Neural progenitor cell (in vitro differentiated cells): ENCODE measurements around the gene TFB2M. TPM values are rescaled to one million over a fixed set of nuclear protein-coding genes. Genes with fewer than 3 reads are reported as not detected.

ENCODE experiments used
- DNase-seq: peaks from one replicate; pipeline ENCODE4 v3.0.0-alpha.2; 2016; ENCODE audit warnings: low spot score
- H2AFZ ChIP-seq: fragments of 200-600 bp; sonication (generic); replicated peaks from 2 replicates; pipeline ENCODE4 v1.6.1; 2016; ENCODE audit warnings: antibody characterized with exemption
- H3F3A ChIP-seq: fragments of 200-600 bp; sonication (generic); 2 replicates; pipeline ENCODE4 v1.6.1; 2016; ENCODE audit warnings: antibody characterized with exemption, low read depth
- H3K27ac ChIP-seq: fragments of 200-600 bp; sonication (generic); 2 replicates; pipeline ENCODE4 v1.5.1; 2016; ENCODE audit warnings: mild to moderate bottlenecking
- H3K27me3 ChIP-seq: fragments of 200-600 bp; sonication (generic); 2 replicates; pipeline ENCODE4 v1.6.1; 2016; ENCODE audit warnings: mild to moderate bottlenecking, moderate library complexity
- H3K36me3 ChIP-seq: fragments of 200-600 bp; sonication (generic); 2 replicates; pipeline ENCODE4 v1.5.1; 2016
- H3K4me1 ChIP-seq: fragments of 200-600 bp; sonication (generic); 2 replicates; pipeline ENCODE4 v1.6.1; 2016; ENCODE audit warnings: mixed run types
- H3K4me2 ChIP-seq: fragments of 200-600 bp; sonication (generic); 2 replicates; pipeline ENCODE4 v1.6.1; 2016
- H3K4me3 ChIP-seq: fragments of 200-600 bp; sonication (generic); 2 replicates; pipeline ENCODE4 v1.5.1; 2016
- H3K79me2 ChIP-seq: fragments of 200-600 bp; sonication (generic); 2 replicates; pipeline ENCODE4 v1.6.1; 2016; ENCODE audit warnings: low read depth
- H3K9ac ChIP-seq: fragments of 200-600 bp; sonication (generic); 2 replicates; pipeline ENCODE4 v1.6.1; 2016
- H3K9me3 ChIP-seq: fragments of 200-600 bp; sonication (generic); 2 replicates; pipeline ENCODE4 v1.5.1; 2016; ENCODE audit warnings: low read depth
- H4K20me1 ChIP-seq: fragments of 200-600 bp; sonication (generic); 2 replicates; pipeline ENCODE4 v1.6.1; 2016; ENCODE audit warnings: low read depth
- H3K27ac Mint-ChIP-seq: 3 replicates; pipeline ENCODE4 v1.8.0; 2021; ENCODE audit warnings: mixed read lengths
- H3K27me3 Mint-ChIP-seq: 2 replicates; pipeline ENCODE4 v1.8.0; 2022; ENCODE audit warnings: low read depth, mild to moderate bottlenecking, inconsistent platforms, moderate library complexity, mixed read lengths; ENCODE audit not compliant: insufficient read depth
- H3K36me3 Mint-ChIP-seq: 3 replicates; pipeline ENCODE4 v1.8.0; 2021; ENCODE audit warnings: mixed read lengths
- H3K4me1 Mint-ChIP-seq: 3 replicates; pipeline ENCODE4 v1.8.0; 2021; ENCODE audit warnings: mixed read lengths
- H3K4me3 Mint-ChIP-seq: 3 replicates; pipeline ENCODE4 v1.8.0; 2021; ENCODE audit warnings: mild to moderate bottlenecking, moderate library complexity, mixed read lengths
- H3K9me3 Mint-ChIP-seq: 3 replicates; pipeline ENCODE4 v1.8.0; 2020; ENCODE audit warnings: mixed read lengths
- EZH2 ChIP-seq: fragments of 200-600 bp; sonication (generic); IDR thresholded peaks from 2 replicates; pipeline ENCODE4 v1.6.1; 2017; ENCODE audit warnings: antibody characterized with exemption, mild to moderate bottlenecking, moderate library complexity
- EZH2phosphoT487 ChIP-seq: fragments of 200-600 bp; sonication (generic); IDR thresholded peaks from 2 replicates; pipeline ENCODE4 v1.6.1; 2017; ENCODE audit warnings: antibody characterized with exemption
- total RNA-seq: library from RNA; depleted of rRNA; stranded (reverse); fragments of >200 nt; gene quantifications from 2 replicates; pipeline ENCODE4 v1.2.3, GENCODE V29; 2015; ENCODE audit warnings: low replicate concordance
- TF ChIP-seq, protein P1 (sequence below): fragments of 200-600 bp; sonication (generic); IDR thresholded peaks from 2 replicates; pipeline ENCODE4 v1.5.1; 2017; ENCODE audit warnings: antibody characterized with exemption, mild to moderate bottlenecking

Gene TFB2M
- total RNA-seq, 1 donor from 2014 or later = 21.1 TPM

DNA sequence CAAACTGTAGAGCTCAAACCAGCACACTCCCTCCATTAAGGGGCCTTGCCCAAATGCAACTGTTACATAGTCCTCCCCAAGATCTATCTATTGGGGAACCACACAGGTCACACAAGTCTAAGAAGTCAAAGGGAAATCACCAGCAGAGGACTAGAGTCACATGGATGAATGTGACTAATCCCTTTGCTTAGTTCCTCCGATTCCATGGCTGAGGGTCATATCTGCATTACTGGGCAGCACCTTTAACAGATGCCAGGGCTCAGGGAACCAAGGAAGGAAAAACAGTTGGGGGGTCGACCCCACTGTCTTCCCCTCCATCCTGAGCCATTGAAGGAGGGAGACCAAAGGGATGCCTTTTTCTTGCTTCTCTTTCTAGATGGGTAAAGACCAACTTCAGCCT, 35.6 kb downstream of the TFB2M start:
- DNase-seq = no peak
- H3F3A ChIP-seq = no peaks in the 10 kb centered on the region
- Mint-ChIP-seq H3K27me3 (peaks cover 9% of the 10 kb centered on the region), H3K36me3 (no peaks in the 10 kb centered on the region), H3K4me1 (no peaks in the 10 kb centered on the region), H3K27ac (no peak overlapping the region), H3K9me3 (peaks cover 22% of the 10 kb centered on the region), H3K4me3 (peak overlapping the region; percentile 41)
- no peak overlapping the region for H3K4me2 ChIP-seq
- no peaks in the 10 kb centered on the region for H3K9me3 ChIP-seq
- H4K20me1 ChIP-seq = no peaks in the 10 kb centered on the region
- no peaks in the 10 kb centered on the region for H3K36me3 ChIP-seq
- no peak overlapping the region for H3K27ac ChIP-seq
- no peak overlapping the region for H3K9ac ChIP-seq
- TF ChIP-seq, protein P1, sequence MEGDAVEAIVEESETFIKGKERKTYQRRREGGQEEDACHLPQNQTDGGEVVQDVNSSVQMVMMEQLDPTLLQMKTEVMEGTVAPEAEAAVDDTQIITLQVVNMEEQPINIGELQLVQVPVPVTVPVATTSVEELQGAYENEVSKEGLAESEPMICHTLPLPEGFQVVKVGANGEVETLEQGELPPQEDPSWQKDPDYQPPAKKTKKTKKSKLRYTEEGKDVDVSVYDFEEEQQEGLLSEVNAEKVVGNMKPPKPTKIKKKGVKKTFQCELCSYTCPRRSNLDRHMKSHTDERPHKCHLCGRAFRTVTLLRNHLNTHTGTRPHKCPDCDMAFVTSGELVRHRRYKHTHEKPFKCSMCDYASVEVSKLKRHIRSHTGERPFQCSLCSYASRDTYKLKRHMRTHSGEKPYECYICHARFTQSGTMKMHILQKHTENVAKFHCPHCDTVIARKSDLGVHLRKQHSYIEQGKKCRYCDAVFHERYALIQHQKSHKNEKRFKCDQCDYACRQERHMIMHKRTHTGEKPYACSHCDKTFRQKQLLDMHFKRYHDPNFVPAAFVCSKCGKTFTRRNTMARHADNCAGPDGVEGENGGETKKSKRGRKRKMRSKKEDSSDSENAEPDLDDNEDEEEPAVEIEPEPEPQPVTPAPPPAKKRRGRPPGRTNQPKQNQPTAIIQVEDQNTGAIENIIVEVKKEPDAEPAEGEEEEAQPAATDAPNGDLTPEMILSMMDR = no peak
- TF ChIP-seq EZH2 (no peak), EZH2phosphoT487 (no peak)
- no peak overlapping the region for H2AFZ ChIP-seq
- no peaks in the 10 kb centered on the region for H3K79me2 ChIP-seq
- no peaks in the 10 kb centered on the region for H3K27me3 ChIP-seq
- peaks cover 7% of the 10 kb centered on the region for H3K4me1 ChIP-seq
- H3K4me3 ChIP-seq = no peak overlapping the region

DNA sequence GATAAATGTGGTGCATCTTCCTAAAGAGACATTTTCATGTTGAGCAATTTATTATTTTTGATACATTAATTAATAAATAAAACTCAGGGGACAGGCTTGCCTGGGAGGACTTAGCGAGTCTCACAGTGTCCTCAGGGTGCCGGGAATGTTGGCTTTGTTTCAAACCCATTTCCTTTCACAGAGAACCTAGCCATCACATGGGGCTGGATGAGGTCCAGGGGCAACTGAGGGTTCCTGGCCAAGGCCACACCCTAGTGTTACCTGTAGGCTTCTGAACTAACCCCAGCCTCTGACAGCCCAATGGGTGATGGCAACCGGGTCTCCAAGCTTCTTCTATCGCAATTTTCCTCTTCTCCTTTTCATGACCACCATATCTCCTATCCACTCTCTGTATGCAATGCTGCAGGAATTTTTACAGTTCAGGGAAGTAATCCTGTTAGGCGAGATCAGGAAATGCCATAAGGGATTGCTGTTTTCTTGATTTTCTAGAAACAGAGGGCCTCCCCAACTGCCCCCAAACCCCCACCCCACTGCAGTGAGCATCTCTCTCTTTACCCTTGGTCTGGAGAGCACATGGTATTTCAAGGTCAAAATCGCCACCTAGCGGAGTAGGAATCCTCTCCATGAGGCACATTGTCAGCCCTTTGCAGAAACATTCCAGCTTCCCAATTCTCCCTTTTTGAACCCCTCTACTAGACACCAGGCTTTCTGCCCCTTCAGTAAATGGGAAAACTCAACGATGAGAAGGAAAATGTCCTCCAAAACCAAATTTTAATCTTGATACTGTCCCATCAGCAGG, 36.9 kb downstream of the TFB2M start:
- Histone ChIP-seq H3K79me2 (no peaks in the 10 kb centered on the region), H3F3A (no peaks in the 10 kb centered on the region), H2AFZ (no peak overlapping the region), H3K9me3 (no peaks in the 10 kb centered on the region), H4K20me1 (no peaks in the 10 kb centered on the region), H3K4me3 (no peak overlapping the region), H3K27ac (no peak overlapping the region), H3K27me3 (no peaks in the 10 kb centered on the region), H3K36me3 (no peaks in the 10 kb centered on the region), H3K9ac (no peak overlapping the region), H3K4me2 (no peak overlapping the region), H3K4me1 (peaks cover 7% of the 10 kb centered on the region)
- TF ChIP-seq EZH2phosphoT487 (no peak), EZH2 (no peak)
- TF ChIP-seq, protein P1 = no peak
- Mint-ChIP-seq H3K27me3 (peaks cover 11% of the 10 kb centered on the region), H3K4me3 (no peak overlapping the region), H3K9me3 (peaks cover 22% of the 10 kb centered on the region), H3K27ac (no peak overlapping the region), H3K4me1 (no peaks in the 10 kb centered on the region), H3K36me3 (no peaks in the 10 kb centered on the region)
- DNase-seq = no peak

DNA sequence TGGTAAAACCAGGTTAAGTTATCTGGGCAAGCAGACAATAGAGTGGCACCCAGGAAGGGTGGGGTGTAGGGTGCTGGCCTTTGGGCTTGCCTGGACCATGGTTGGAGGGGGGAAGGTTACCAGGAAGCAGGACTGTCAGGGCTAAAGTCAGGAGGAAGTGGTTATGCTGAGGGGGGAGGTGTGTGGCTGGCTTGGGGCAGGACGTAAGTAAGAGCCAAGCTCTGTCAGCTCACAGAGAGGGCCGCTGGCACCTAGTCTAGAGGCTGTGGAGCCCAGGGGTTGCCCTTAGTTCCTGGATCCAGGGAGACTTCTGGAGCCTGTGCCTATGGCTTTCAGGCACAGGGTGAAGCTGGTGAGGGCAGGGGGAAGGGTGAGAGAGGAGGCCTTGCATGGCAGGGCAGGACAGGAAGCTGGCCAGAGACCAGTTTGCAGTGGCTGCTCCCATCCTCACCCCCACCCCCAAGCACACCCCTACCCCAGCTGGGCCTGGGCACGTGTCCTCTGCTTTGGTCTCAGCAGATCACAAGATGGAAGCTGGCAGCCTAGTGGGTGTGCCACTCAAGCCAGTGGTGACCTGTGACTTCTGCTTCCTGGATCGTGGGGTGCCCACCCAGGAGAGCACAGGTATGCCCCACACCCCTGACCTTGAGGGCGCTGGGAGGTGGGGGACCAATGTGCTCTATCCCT, 38.5 kb downstream of the TFB2M start:
- Histone ChIP-seq H3K9me3 (no peaks in the 10 kb centered on the region), H3F3A (no peaks in the 10 kb centered on the region), H3K27ac (no peak overlapping the region), H3K4me1 (no peaks in the 10 kb centered on the region), H3K36me3 (no peaks in the 10 kb centered on the region), H3K4me3 (no peak overlapping the region), H4K20me1 (no peaks in the 10 kb centered on the region), H2AFZ (no peak overlapping the region), H3K4me2 (no peak overlapping the region), H3K27me3 (no peaks in the 10 kb centered on the region), H3K79me2 (no peaks in the 10 kb centered on the region), H3K9ac (no peak overlapping the region)
- no peak overlapping the region for H3K4me3 Mint-ChIP-seq
- no peak overlapping the region for H3K27ac Mint-ChIP-seq
- H3K4me1 Mint-ChIP-seq = no peaks in the 10 kb centered on the region
- peaks cover 11% of the 10 kb centered on the region for H3K27me3 Mint-ChIP-seq
- TF ChIP-seq EZH2 (no peak), EZH2phosphoT487 (no peak)
- TF ChIP-seq, protein P1 = no peak
- DNase-seq = no peak
- peaks cover 22% of the 10 kb centered on the region for H3K9me3 Mint-ChIP-seq
- H3K36me3 Mint-ChIP-seq = no peaks in the 10 kb centered on the region
